Measurements from ENCODE around the gene C1orf50. TPM values are rescaled to one million over a fixed set of nuclear protein-coding genes. Genes with fewer than 3 reads are reported as not detected.
"Not testable (repeated sequence)": the region's sequence is repeated elsewhere in the genome, so short reads cannot be mapped to it uniquely, and the experiment has no call there.

C1orf50 gene
- total and polyA plus RNA-seq, 2 donors (not counting 3 experiments of a cell fraction or from before 2014, with no cell fraction given) = 4.8 to 7.4 TPM

DNA sequence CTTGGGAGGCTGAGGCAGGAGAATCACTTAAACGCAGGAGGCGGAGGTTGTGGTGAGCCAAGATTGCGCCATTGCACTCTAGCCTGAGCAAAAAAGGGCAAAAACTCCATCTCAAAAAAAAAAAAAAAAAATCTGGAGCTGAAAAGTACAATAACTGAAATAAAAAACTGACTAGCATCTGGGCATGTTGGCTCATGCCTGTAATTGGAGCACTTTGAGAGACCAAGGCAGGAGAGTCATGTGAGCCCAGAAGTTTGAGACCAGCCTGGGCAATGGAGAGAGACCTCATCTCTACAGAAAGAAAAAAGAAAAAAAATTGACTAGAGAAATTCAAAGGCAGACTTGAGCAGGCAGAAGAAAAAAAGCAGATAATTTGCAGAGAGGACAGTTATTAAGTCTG, 45.1 kb upstream of the C1orf50 start:
- Histone ChIP-seq H2AFZ (ENCODE audit: low read depth, low read length) (no peak overlapping the region), H3K4me1 (ENCODE audit: control insufficient read depth, extremely low read depth, insufficient read depth, low read length) (no peaks in the 10 kb centered on the region), H3K4me3 (replicated peaks in 1 of 3; ENCODE audit: insufficient read depth in 1 of 3, low read depth in 1 of 3, low read length in 3 of 3) (no peak overlapping the region), H3K79me2 (ENCODE audit: control insufficient read depth, insufficient read depth, low read length) (no peaks in the 10 kb centered on the region), H3K36me3 (ENCODE audit: control insufficient read depth in 2 of 2, extremely low read depth in 1 of 2, insufficient read depth in 2 of 2, low read length in 2 of 2) (no peaks in the 10 kb centered on the region), H4K20me1 (replicated peaks; ENCODE audit: control insufficient read depth, extremely low read depth, insufficient read depth, low read length) (no peaks in the 10 kb centered on the region), H3K9me3 (replicated peaks; ENCODE audit: control insufficient read depth, insufficient read depth, low read length) (no peaks in the 10 kb centered on the region), H3K9me1 (replicated peaks; ENCODE audit: control insufficient read depth, extremely low read depth, insufficient read depth, low read length) (no peaks in the 10 kb centered on the region), H3K27me3 (ENCODE audit: control insufficient read depth in 2 of 2, insufficient read depth in 2 of 2, low read length in 2 of 2) (no peaks in the 10 kb centered on the region), H3K27ac (ENCODE audit: insufficient read depth, low read depth, low read length) (no peak overlapping the region), H3K4me2 (ENCODE audit: insufficient read depth, low read length) (no peak overlapping the region), H3K9ac (replicated peaks; ENCODE audit: extremely low read depth, insufficient read depth, low read length) (no peak overlapping the region)
- dilution Hi-C loops (cut with MboI; ENCODE audit: extremely low pct_ligation_motif_present, low sequenced_read_pairs) (no loop called here), intact Hi-C loops (cut with micrococcal nuclease) (no loop called here)
- TF ChIP-seq GATA2 (IDR thresholded peaks at IDR 0.05; ENCODE audit: insufficient read depth, insufficient read length, low read depth, low read length) (no peak), EZH2 (IDR thresholded peaks at IDR 0.05; ENCODE audit: borderline replicate concordance, low read depth, low read length, severe bottlenecking) (no peak), JUN (IDR thresholded peaks at IDR 0.05; ENCODE audit: borderline replicate concordance, insufficient read depth, insufficient read length, low read depth) (no peak), MYC (IDR thresholded peaks at IDR 0.05; ENCODE audit: low read depth, low read length) (no peak), POLR2AphosphoS5 (IDR thresholded peaks at IDR 0.05; ENCODE audit: insufficient read depth, low read depth, low read length) (no peak), FOS (IDR thresholded peaks at IDR 0.05; ENCODE audit: borderline replicate concordance, insufficient read depth, low read length) (no peak), POLR2A (IDR thresholded peaks at IDR 0.05; ENCODE audit: low read depth, low read length) (no peak)
- TF ChIP-seq, protein P1, sequence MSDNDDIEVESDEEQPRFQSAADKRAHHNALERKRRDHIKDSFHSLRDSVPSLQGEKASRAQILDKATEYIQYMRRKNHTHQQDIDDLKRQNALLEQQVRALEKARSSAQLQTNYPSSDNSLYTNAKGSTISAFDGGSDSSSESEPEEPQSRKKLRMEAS (IDR thresholded peaks at IDR 0.05; ENCODE audit: insufficient read depth, insufficient read length) = no peak
- TF ChIP-seq, protein P2, sequence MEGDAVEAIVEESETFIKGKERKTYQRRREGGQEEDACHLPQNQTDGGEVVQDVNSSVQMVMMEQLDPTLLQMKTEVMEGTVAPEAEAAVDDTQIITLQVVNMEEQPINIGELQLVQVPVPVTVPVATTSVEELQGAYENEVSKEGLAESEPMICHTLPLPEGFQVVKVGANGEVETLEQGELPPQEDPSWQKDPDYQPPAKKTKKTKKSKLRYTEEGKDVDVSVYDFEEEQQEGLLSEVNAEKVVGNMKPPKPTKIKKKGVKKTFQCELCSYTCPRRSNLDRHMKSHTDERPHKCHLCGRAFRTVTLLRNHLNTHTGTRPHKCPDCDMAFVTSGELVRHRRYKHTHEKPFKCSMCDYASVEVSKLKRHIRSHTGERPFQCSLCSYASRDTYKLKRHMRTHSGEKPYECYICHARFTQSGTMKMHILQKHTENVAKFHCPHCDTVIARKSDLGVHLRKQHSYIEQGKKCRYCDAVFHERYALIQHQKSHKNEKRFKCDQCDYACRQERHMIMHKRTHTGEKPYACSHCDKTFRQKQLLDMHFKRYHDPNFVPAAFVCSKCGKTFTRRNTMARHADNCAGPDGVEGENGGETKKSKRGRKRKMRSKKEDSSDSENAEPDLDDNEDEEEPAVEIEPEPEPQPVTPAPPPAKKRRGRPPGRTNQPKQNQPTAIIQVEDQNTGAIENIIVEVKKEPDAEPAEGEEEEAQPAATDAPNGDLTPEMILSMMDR (IDR thresholded peaks at IDR 0.05; ENCODE audit: extremely low read depth in 1 of 2, insufficient read depth in 1 of 2, low read depth in 1 of 2, low read length in 2 of 2) = no peak
- FAIRE-seq (no peak), DNase-seq (ENCODE audit: low read depth, low spot score) (no peak)
- POLR2A ChIA-PET = no interaction called here
- no TSS peak for BruUV-seq (replicated peaks)
- CTCF ChIA-PET = interaction anchor here (0.6 kb wide), 2 partner anchors 37 to 613 kb away, joined by 3 read pairs; no protein-coding TSS in a partner anchor

DNA sequence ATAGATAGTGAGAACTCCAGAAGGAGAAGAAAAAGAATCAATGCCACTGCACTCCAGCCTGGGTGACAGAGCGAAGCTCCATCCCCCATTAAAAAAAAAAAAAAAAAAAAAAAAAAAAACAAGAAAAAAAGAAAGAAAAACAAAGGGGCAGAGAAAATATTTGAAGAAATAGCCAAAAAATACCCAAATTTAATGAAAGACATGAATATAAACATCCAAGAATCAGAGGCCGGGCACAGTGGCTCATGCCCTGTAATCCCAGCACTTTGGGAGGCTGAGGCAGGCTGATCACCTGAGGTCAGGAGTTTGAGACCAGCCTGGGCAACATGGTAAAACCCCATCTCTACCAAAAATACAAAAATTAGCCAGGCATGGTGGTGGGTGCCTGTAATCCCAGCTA, 44.6 kb upstream of the C1orf50 start:
- H3K27me3 ChIP-seq (ENCODE audit: control insufficient read depth in 2 of 2, insufficient read depth in 2 of 2, low read length in 2 of 2); intact Hi-C loops (cut with micrococcal nuclease); H3K27ac ChIP-seq (ENCODE audit: insufficient read depth, low read depth, low read length); H3K9ac ChIP-seq (replicated peaks; ENCODE audit: extremely low read depth, insufficient read depth, low read length); H4K20me1 ChIP-seq (replicated peaks; ENCODE audit: control insufficient read depth, extremely low read depth, insufficient read depth, low read length); BruUV-seq (replicated peaks); H3K4me2 ChIP-seq (ENCODE audit: insufficient read depth, low read length); H3K9me1 ChIP-seq (replicated peaks; ENCODE audit: control insufficient read depth, extremely low read depth, insufficient read depth, low read length); DNase-seq (ENCODE audit: low read depth, low spot score); dilution Hi-C loops (cut with MboI; ENCODE audit: extremely low pct_ligation_motif_present, low sequenced_read_pairs); H3K79me2 ChIP-seq (ENCODE audit: control insufficient read depth, insufficient read depth, low read length); FAIRE-seq; H3K4me1 ChIP-seq (ENCODE audit: control insufficient read depth, extremely low read depth, insufficient read depth, low read length); H2AFZ ChIP-seq (ENCODE audit: low read depth, low read length); H3K4me3 ChIP-seq (replicated peaks in 1 of 3; ENCODE audit: insufficient read depth in 1 of 3, low read depth in 1 of 3, low read length in 3 of 3); H3K36me3 ChIP-seq (ENCODE audit: control insufficient read depth in 2 of 2, extremely low read depth in 1 of 2, insufficient read depth in 2 of 2, low read length in 2 of 2); H3K9me3 ChIP-seq (replicated peaks; ENCODE audit: control insufficient read depth, insufficient read depth, low read length): not testable (repeated sequence)
- POLR2A ChIA-PET = interaction anchor here (0.6 kb wide), 1 partner anchor 1068 kb away, joined by 3 read pairs; no protein-coding TSS in a partner anchor
- CTCF ChIA-PET = interaction anchor here (0.6 kb wide), 2 partner anchors 36 to 613 kb away, joined by 3 read pairs; no protein-coding TSS in a partner anchor

Data from endothelial cell of umbilical vein (primary cell).